HFFc6 (cell line): ENCODE data around the gene PACRGL. TPM values are rescaled to one million over a fixed set of nuclear protein-coding genes. Genes with fewer than 3 reads are reported as not detected.

ENCODE experiments used
- DNase-seq: peaks from one replicate; pipeline ENCODE4 v3.0.0-alpha.2; 2018
- H3K27ac Mint-ChIP-seq: 2 replicates; pipeline ENCODE4 v1.8.0; 2020; ENCODE audit warnings: mild to moderate bottlenecking, mixed read lengths
- H3K27me3 Mint-ChIP-seq: 2 replicates; pipeline ENCODE4 v1.8.0; 2021; ENCODE audit warnings: mild to moderate bottlenecking, moderate library complexity, mixed read lengths; ENCODE audit not compliant: insufficient read depth
- H3K36me3 Mint-ChIP-seq: 2 replicates; pipeline ENCODE4 v1.8.0; 2021; ENCODE audit warnings: low read depth, mixed read lengths
- H3K4me1 Mint-ChIP-seq: 2 replicates; pipeline ENCODE4 v1.8.0; 2020; ENCODE audit warnings: low read depth, mixed read lengths
- H3K4me3 Mint-ChIP-seq: 2 replicates; pipeline ENCODE4 v1.8.0; 2020; ENCODE audit warnings: mild to moderate bottlenecking, moderate library complexity, mixed read lengths
- H3K9me3 Mint-ChIP-seq: 2 replicates; pipeline ENCODE4 v1.8.0; 2020; ENCODE audit warnings: mild to moderate bottlenecking, mixed read lengths
- total RNA-seq, 6 experiments: library from RNA; stranded (reverse); fragmentation: NEBNext Ultra II Directional; extraction: Animal tissue kit (Norgen Biotek cat#: 25700); gene quantifications; 2 replicates in 1 of 6; 3 replicates in 5 of 6; pipeline ENCODE4 v1.2.3, GENCODE V29; 2021
- TF ChIP-seq, protein P1 (sequence below): fragments of 200-600 bp; sonication (generic); IDR thresholded peaks from 2 replicates; pipeline ENCODE4 v1.5.0; 2021; ENCODE audit warnings: antibody characterized with exemption, mild to moderate bottlenecking

The PACRGL gene
- total RNA-seq, 6 experiments from 2014 or later: 9.6 to 12.6 (median 10.5) TPM

DNA sequence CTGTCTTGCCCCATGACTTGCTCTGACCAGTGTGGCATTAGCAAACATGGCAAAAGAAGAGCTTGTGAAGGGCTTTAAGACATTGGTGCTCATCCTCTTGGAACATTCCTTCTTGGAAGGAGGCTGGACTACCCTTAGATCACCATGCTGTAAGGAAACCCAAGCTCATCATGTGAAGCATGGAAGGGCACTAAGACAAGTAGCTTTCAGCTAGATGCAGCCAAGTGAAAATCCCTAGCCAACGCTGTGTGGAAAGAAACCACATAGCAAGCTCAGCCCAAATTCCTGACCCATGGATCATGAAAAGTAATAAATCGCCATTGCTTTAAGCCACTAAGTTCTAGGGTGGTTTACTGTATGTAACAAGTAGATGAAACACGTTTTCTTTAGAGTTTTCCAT is 12.4 kb upstream of the PACRGL start:
- Mint-ChIP-seq H3K4me1 (peaks cover 14% of the 10 kb centered on the region), H3K27ac (no peak overlapping the region), H3K4me3 (no peak overlapping the region), H3K36me3 (no peaks in the 10 kb centered on the region), H3K27me3 (peaks cover 9% of the 10 kb centered on the region; the same call in 1 of the 2 replicates), H3K9me3 (no peaks in the 10 kb centered on the region)
- DNase-seq: peak; percentile 70
- TF ChIP-seq, protein P1, sequence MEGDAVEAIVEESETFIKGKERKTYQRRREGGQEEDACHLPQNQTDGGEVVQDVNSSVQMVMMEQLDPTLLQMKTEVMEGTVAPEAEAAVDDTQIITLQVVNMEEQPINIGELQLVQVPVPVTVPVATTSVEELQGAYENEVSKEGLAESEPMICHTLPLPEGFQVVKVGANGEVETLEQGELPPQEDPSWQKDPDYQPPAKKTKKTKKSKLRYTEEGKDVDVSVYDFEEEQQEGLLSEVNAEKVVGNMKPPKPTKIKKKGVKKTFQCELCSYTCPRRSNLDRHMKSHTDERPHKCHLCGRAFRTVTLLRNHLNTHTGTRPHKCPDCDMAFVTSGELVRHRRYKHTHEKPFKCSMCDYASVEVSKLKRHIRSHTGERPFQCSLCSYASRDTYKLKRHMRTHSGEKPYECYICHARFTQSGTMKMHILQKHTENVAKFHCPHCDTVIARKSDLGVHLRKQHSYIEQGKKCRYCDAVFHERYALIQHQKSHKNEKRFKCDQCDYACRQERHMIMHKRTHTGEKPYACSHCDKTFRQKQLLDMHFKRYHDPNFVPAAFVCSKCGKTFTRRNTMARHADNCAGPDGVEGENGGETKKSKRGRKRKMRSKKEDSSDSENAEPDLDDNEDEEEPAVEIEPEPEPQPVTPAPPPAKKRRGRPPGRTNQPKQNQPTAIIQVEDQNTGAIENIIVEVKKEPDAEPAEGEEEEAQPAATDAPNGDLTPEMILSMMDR: no peak

DNA sequence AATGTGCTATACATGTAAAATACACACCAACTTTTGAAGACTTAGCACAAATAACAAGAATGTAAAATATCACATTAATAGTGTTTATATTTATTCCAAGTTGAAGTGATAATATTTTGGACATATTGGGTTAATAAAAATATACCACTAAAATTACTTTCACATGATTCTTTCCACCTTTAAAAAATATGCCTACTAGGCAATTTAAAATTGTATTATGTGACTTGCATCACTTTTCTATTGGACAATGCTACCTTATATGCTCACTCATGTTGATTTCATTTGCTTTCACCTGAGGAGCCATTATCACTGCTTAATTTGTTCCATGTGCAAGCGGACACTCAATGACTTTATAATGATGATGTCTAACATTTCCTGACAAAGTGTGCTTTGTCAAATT is 3.4 kb upstream of the PACRGL start:
- Mint-ChIP-seq H3K4me3 (no peak overlapping the region), H3K27ac (no peak overlapping the region), H3K27me3 (no peaks in the 10 kb centered on the region; the same call in 1 of the 2 replicates), H3K36me3 (no peaks in the 10 kb centered on the region), H3K4me1 (peaks cover 22% of the 10 kb centered on the region), H3K9me3 (no peaks in the 10 kb centered on the region)
- DNase-seq: no peak
- TF ChIP-seq, protein P1: no peak

DNA sequence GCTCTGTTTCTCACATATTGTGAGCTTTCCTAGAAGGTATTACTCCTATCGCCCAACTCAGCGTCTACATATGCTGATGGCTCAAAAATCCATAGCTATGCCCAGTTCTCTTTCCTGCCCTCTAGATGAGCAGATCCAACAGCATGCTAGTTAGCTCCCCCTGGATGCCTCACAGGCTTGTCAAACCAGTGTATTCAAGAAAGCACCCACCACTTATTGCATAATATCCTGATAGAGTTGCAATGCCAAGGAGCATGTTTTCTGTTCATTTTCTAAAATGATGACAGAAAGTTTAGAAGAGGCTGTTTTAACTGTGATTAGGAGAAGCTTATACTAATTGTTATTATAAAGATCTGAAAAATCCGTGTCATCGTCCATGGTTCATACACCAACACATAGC is 1.9 kb upstream of the PACRGL start:
- Mint-ChIP-seq H3K27me3 (no peaks in the 10 kb centered on the region; the same call in 1 of the 2 replicates), H3K36me3 (no peaks in the 10 kb centered on the region), H3K4me1 (peaks cover 29% of the 10 kb centered on the region)

DNA sequence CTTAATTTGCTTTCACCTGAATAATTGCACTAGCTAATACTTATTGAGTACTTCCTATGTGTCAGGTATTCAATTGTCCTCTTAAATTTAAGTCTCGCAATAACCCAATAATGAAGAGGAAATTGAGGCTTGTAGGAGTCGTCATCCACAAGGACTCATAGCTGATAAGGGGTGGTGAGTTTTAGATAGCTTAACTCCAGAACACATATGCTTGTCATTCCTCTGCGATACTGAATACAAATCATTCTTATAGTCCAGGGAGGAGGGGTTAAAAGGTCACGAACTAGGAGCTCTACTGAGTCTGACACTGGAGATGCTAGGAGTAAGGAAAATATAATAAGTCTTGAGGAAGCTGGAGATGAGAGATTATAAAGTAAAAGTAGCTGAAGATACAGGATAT is 1.4 kb upstream of the PACRGL start:
- TF ChIP-seq, protein P1: no peak
- peaks cover 29% of the 10 kb centered on the region for H3K4me1 Mint-ChIP-seq
- no peak overlapping the region for H3K27ac Mint-ChIP-seq
- H3K27me3 Mint-ChIP-seq: no peaks in the 10 kb centered on the region; the same call in 1 of the 2 replicates
- H3K36me3 Mint-ChIP-seq: no peaks in the 10 kb centered on the region
- peak overlapping the region; percentile 23 for H3K4me3 Mint-ChIP-seq
- no peak for DNase-seq
- H3K9me3 Mint-ChIP-seq: no peaks in the 10 kb centered on the region

More for the DNA sequence above, 1.9 kb upstream of the PACRGL start:
- DNase-seq: peak; percentile 14
- no peaks in the 10 kb centered on the region for H3K9me3 Mint-ChIP-seq
- TF ChIP-seq, protein P1: no peak
- no peak overlapping the region for H3K4me3 Mint-ChIP-seq
- no peak overlapping the region for H3K27ac Mint-ChIP-seq

DNA sequence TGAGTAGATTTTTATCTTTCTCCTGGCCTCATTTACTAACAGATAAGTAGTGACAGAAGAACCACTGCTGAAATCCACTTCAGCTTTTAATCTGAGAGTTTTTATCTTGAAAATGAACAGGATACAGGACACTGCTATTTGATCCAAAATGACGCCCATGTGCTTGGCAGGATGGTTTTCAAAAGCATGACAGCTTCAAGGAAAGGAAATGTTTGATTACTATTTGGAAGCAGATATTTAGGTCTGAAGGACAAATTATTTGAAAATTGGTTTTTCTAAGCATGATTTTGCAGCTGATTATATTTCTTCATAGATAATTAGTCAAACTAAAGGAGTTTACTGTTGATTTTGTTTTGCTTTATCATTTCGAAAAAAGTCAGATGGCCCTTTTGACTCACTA is 11.1 kb downstream of the PACRGL start:
- Mint-ChIP-seq H3K4me3 (no peak overlapping the region), H3K36me3 (peaks cover 23% of the 10 kb centered on the region), H3K27me3 (no peaks in the 10 kb centered on the region), H3K27ac (no peak overlapping the region), H3K9me3 (no peaks in the 10 kb centered on the region), H3K4me1 (no peaks in the 10 kb centered on the region)
- DNase-seq: no peak
- TF ChIP-seq, protein P1: no peak

DNA sequence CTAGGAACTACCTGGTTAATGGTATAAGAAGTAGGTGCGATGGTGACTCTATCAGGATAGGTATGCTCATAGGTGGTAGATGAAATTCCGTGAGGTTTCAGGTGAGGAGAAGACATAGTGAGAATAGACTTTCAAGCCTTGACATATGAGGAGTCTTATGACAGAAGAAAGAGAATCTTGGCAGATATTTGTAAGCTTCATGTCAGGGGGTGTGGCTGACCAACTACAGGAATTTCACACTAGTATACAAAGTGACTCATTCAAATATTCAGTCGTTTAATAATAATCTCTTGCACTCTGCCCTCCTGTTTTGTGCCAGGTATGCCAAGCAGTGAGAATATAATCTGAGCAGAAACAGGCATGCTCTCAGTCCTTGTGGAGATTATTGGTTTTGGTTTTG is 22.8 kb downstream of the PACRGL start:
- Mint-ChIP-seq H3K36me3 (peaks cover 51% of the 10 kb centered on the region), H3K4me1 (peaks cover 12% of the 10 kb centered on the region), H3K27ac (no peak overlapping the region), H3K9me3 (peaks cover 16% of the 10 kb centered on the region), H3K4me3 (no peak overlapping the region), H3K27me3 (0 out of 2 replicates have a peak, but pooled peaks cover 1% of the 10 kb centered on the region)
- peak; percentile 28 for DNase-seq
- TF ChIP-seq, protein P1: no peak
